ENCODE results near the gene PRSS33.

The PRSS33 gene

GRCh38 chr16:2810651-2811050 is 23.3 kb upstream of the PRSS33 start:
- peaks cover 18% of the 10 kb centered on the region for H3K9me3 ChIP-seq (ENCODE audit: control insufficient read depth, low read length)
- H3K9ac ChIP-seq (ENCODE audit: low read length): no peak overlapping the region
- H3K4me1 ChIP-seq (ENCODE audit: control insufficient read depth, insufficient read depth, low read length): no peaks in the 10 kb centered on the region
- H3K36me3 ChIP-seq (ENCODE audit: control insufficient read depth, insufficient read depth, low read length, severe bottlenecking): no peaks in the 10 kb centered on the region
- no peak overlapping the region for H3K4me3 ChIP-seq (ENCODE audit: low read length)
- peaks cover 51% of the 10 kb centered on the region for H3K27me3 ChIP-seq (replicated peaks; ENCODE audit: control insufficient read depth, insufficient read depth, low read length)
- no peak for DNase-seq (ENCODE audit: low read depth)

- DNase-seq (ENCODE audit: low read depth): no peak
- no peak overlapping the region for H3K9ac ChIP-seq (ENCODE audit: low read length)
- no peak overlapping the region for H3K4me3 ChIP-seq (ENCODE audit: low read length)
- H3K27me3 ChIP-seq (replicated peaks; ENCODE audit: control insufficient read depth, insufficient read depth, low read length): peaks cover 54% of the 10 kb centered on the region
- peaks cover 32% of the 10 kb centered on the region for H3K9me3 ChIP-seq (ENCODE audit: control insufficient read depth, low read length)
- no peaks in the 10 kb centered on the region for H3K36me3 ChIP-seq (ENCODE audit: control insufficient read depth, insufficient read depth, low read length, severe bottlenecking)
- no peaks in the 10 kb centered on the region for H3K4me1 ChIP-seq (ENCODE audit: control insufficient read depth, insufficient read depth, low read length)
Measured at GRCh38 chr16:2809149-2809760, 21.9 kb upstream of the PRSS33 start.

GRCh38 chr16:2808181-2808580 is 20.8 kb upstream of the PRSS33 start:
- DNase-seq (ENCODE audit: low read depth): no peak
- H3K4me1 ChIP-seq (ENCODE audit: control insufficient read depth, insufficient read depth, low read length): no peaks in the 10 kb centered on the region

GRCh38 chr16:2806286-2806685 is 18.9 kb upstream of the PRSS33 start:
- no peak for DNase-seq (ENCODE audit: low read depth)
- Histone ChIP-seq H3K36me3 (ENCODE audit: control insufficient read depth, insufficient read depth, low read length, severe bottlenecking) (no peaks in the 10 kb centered on the region), H3K4me1 (ENCODE audit: control insufficient read depth, insufficient read depth, low read length) (no peaks in the 10 kb centered on the region), H3K4me3 (ENCODE audit: low read length) (no peak overlapping the region), H3K27me3 (replicated peaks; ENCODE audit: control insufficient read depth, insufficient read depth, low read length) (peaks cover 43% of the 10 kb centered on the region), H3K9me3 (ENCODE audit: control insufficient read depth, low read length) (peaks cover 49% of the 10 kb centered on the region), H3K9ac (ENCODE audit: low read length) (no peak overlapping the region)

More at GRCh38 chr16:2808181-2808580, 20.8 kb upstream of the PRSS33 start:
- H3K4me3 ChIP-seq (ENCODE audit: low read length): no peak overlapping the region
- H3K36me3 ChIP-seq (ENCODE audit: control insufficient read depth, insufficient read depth, low read length, severe bottlenecking): no peaks in the 10 kb centered on the region
- peaks cover 43% of the 10 kb centered on the region for H3K9me3 ChIP-seq (ENCODE audit: control insufficient read depth, low read length)
- H3K27me3 ChIP-seq (replicated peaks; ENCODE audit: control insufficient read depth, insufficient read depth, low read length): peaks cover 51% of the 10 kb centered on the region
- H3K9ac ChIP-seq (ENCODE audit: low read length): no peak overlapping the region

GRCh38 chr16:2804728-2805127 is 17.4 kb upstream of the PRSS33 start:
- DNase-seq (ENCODE audit: low read depth): no peak
- H3K9ac ChIP-seq (ENCODE audit: low read length): no peak overlapping the region
- peaks cover 45% of the 10 kb centered on the region for H3K9me3 ChIP-seq (ENCODE audit: control insufficient read depth, low read length)
- H3K4me3 ChIP-seq (ENCODE audit: low read length): no peak overlapping the region
- peaks cover 30% of the 10 kb centered on the region for H3K27me3 ChIP-seq (replicated peaks; ENCODE audit: control insufficient read depth, insufficient read depth, low read length)
- H3K36me3 ChIP-seq (ENCODE audit: control insufficient read depth, insufficient read depth, low read length, severe bottlenecking): no peaks in the 10 kb centered on the region
- H3K4me1 ChIP-seq (ENCODE audit: control insufficient read depth, insufficient read depth, low read length): no peaks in the 10 kb centered on the region

GRCh38 chr16:2803545-2804195 is 16.3 kb upstream of the PRSS33 start:
- Histone ChIP-seq H3K4me3 (ENCODE audit: low read length) (no peak overlapping the region), H3K9ac (ENCODE audit: low read length) (no peak overlapping the region), H3K4me1 (ENCODE audit: control insufficient read depth, insufficient read depth, low read length) (peaks cover 3% of the 10 kb centered on the region), H3K27me3 (replicated peaks; ENCODE audit: control insufficient read depth, insufficient read depth, low read length) (peaks cover 24% of the 10 kb centered on the region), H3K9me3 (ENCODE audit: control insufficient read depth, low read length) (peaks cover 36% of the 10 kb centered on the region), H3K36me3 (ENCODE audit: control insufficient read depth, insufficient read depth, low read length, severe bottlenecking) (no peaks in the 10 kb centered on the region)
- DNase-seq (ENCODE audit: low read depth): no peak

GRCh38 chr16:2799859-2800226 is 12.5 kb upstream of the PRSS33 start:
- Histone ChIP-seq H3K36me3 (ENCODE audit: control insufficient read depth, insufficient read depth, low read length, severe bottlenecking) (no peaks in the 10 kb centered on the region), H3K9ac (ENCODE audit: low read length) (no peak overlapping the region), H3K4me1 (ENCODE audit: control insufficient read depth, insufficient read depth, low read length) (peaks cover 11% of the 10 kb centered on the region), H3K9me3 (ENCODE audit: control insufficient read depth, low read length) (peaks cover 22% of the 10 kb centered on the region), H3K4me3 (ENCODE audit: low read length) (no peak overlapping the region), H3K27me3 (replicated peaks; ENCODE audit: control insufficient read depth, insufficient read depth, low read length) (peaks cover 23% of the 10 kb centered on the region)
- DNase-seq (ENCODE audit: low read depth): no peak

GRCh38 chr16:2799205-2799858 is 12.0 kb upstream of the PRSS33 start:
- peaks cover 15% of the 10 kb centered on the region for H3K4me1 ChIP-seq (ENCODE audit: control insufficient read depth, insufficient read depth, low read length)
- no peak overlapping the region for H3K4me3 ChIP-seq (ENCODE audit: low read length)
- H3K36me3 ChIP-seq (ENCODE audit: control insufficient read depth, insufficient read depth, low read length, severe bottlenecking): no peaks in the 10 kb centered on the region
- DNase-seq (ENCODE audit: low read depth): no peak
- H3K9ac ChIP-seq (ENCODE audit: low read length): no peak overlapping the region
- H3K27me3 ChIP-seq (replicated peaks; ENCODE audit: control insufficient read depth, insufficient read depth, low read length): peaks cover 25% of the 10 kb centered on the region
- peaks cover 17% of the 10 kb centered on the region for H3K9me3 ChIP-seq (ENCODE audit: control insufficient read depth, low read length)

- DNase-seq (ENCODE audit: low read depth): no peak
- Histone ChIP-seq H3K9ac (ENCODE audit: low read length) (no peak overlapping the region), H3K4me3 (ENCODE audit: low read length) (no peak overlapping the region), H3K36me3 (ENCODE audit: control insufficient read depth, insufficient read depth, low read length, severe bottlenecking) (no peaks in the 10 kb centered on the region), H3K27me3 (replicated peaks; ENCODE audit: control insufficient read depth, insufficient read depth, low read length) (peaks cover 25% of the 10 kb centered on the region), H3K4me1 (ENCODE audit: control insufficient read depth, insufficient read depth, low read length) (peaks cover 21% of the 10 kb centered on the region), H3K9me3 (ENCODE audit: control insufficient read depth, low read length) (peaks cover 11% of the 10 kb centered on the region)
Measured at GRCh38 chr16:2798723-2799204, 11.4 kb upstream of the PRSS33 start.

- DNase-seq (ENCODE audit: low read depth): no peak
- Histone ChIP-seq H3K36me3 (ENCODE audit: control insufficient read depth, insufficient read depth, low read length, severe bottlenecking) (no peaks in the 10 kb centered on the region), H3K9ac (ENCODE audit: low read length) (no peak overlapping the region), H3K27me3 (replicated peaks; ENCODE audit: control insufficient read depth, insufficient read depth, low read length) (peaks cover 46% of the 10 kb centered on the region), H3K4me3 (ENCODE audit: low read length) (no peak overlapping the region), H3K4me1 (ENCODE audit: control insufficient read depth, insufficient read depth, low read length) (peaks cover 26% of the 10 kb centered on the region), H3K9me3 (ENCODE audit: control insufficient read depth, low read length) (peaks cover 2% of the 10 kb centered on the region)
Measured at GRCh38 chr16:2795395-2796143, 8.2 kb upstream of the PRSS33 start.

GRCh38 chr16:2792940-2793339 is 5.6 kb upstream of the PRSS33 start:
- Histone ChIP-seq H3K9me3 (ENCODE audit: control insufficient read depth, low read length) (peaks cover 2% of the 10 kb centered on the region), H3K36me3 (ENCODE audit: control insufficient read depth, insufficient read depth, low read length, severe bottlenecking) (no peaks in the 10 kb centered on the region), H3K4me1 (ENCODE audit: control insufficient read depth, insufficient read depth, low read length) (peaks cover 23% of the 10 kb centered on the region), H3K4me3 (ENCODE audit: low read length) (no peak overlapping the region), H3K27me3 (replicated peaks; ENCODE audit: control insufficient read depth, insufficient read depth, low read length) (peaks cover 63% of the 10 kb centered on the region), H3K9ac (ENCODE audit: low read length) (no peak overlapping the region)
- DNase-seq (ENCODE audit: low read depth): no peak

All from adipocyte (in vitro differentiated cells).